SJCRH30 (cell line): ENCODE data around the gene CLDND2. TPM values are rescaled to one million over a fixed set of nuclear protein-coding genes. Genes with fewer than 3 reads are reported as not detected.
A peak's percentile ranks its signal among the peaks of the same experiment; 100 is the strongest.

Experiments used
- DNase-seq, 2 experiments: peaks; one replicate each; pipeline ENCODE4 v3.0.0-alpha.2; 2015 to 2020
- H3K27ac ChIP-seq: fragments of 250-450 bp; sonication (Bioruptor Pico); 2 replicates; pipeline ENCODE4 v1.5.1; 2020; ENCODE audit warnings: mild to moderate bottlenecking, moderate library complexity
- H3K27me3 ChIP-seq: fragments of 250-450 bp; sonication (Bioruptor Pico); 2 replicates; pipeline ENCODE4 v1.5.1; 2020; ENCODE audit warnings: mild to moderate bottlenecking, moderate library complexity
- H3K36me3 ChIP-seq: fragments of 250-450 bp; sonication (Bioruptor Pico); 2 replicates; pipeline ENCODE4 v1.5.1; 2020; ENCODE audit warnings: mild to moderate bottlenecking, moderate library complexity
- H3K4me1 ChIP-seq: fragments of 250-450 bp; sonication (Bioruptor Pico); 2 replicates; pipeline ENCODE4 v1.5.1; 2020; ENCODE audit warnings: mild to moderate bottlenecking, moderate library complexity
- H3K4me3 ChIP-seq: fragments of 250-450 bp; sonication (Bioruptor Pico); 2 replicates; pipeline ENCODE4 v1.5.1; 2020; ENCODE audit warnings: mild to moderate bottlenecking, moderate library complexity
- H3K9me3 ChIP-seq: fragments of 250-450 bp; sonication (Bioruptor Pico); replicated peaks from 2 replicates; pipeline ENCODE4 v1.5.1; 2020; ENCODE audit warnings: mild to moderate bottlenecking, moderate library complexity
- total RNA-seq: library from RNA; depleted of rRNA; stranded (reverse); fragments of >200 nt; shearing (Covaris generic); gene quantifications from 2 replicates; pipeline ENCODE4 v1.2.3, GENCODE V29; 2014

CLDND2 gene
- total RNA-seq, 1 experiment from 2014 or later = not detected

DNA sequence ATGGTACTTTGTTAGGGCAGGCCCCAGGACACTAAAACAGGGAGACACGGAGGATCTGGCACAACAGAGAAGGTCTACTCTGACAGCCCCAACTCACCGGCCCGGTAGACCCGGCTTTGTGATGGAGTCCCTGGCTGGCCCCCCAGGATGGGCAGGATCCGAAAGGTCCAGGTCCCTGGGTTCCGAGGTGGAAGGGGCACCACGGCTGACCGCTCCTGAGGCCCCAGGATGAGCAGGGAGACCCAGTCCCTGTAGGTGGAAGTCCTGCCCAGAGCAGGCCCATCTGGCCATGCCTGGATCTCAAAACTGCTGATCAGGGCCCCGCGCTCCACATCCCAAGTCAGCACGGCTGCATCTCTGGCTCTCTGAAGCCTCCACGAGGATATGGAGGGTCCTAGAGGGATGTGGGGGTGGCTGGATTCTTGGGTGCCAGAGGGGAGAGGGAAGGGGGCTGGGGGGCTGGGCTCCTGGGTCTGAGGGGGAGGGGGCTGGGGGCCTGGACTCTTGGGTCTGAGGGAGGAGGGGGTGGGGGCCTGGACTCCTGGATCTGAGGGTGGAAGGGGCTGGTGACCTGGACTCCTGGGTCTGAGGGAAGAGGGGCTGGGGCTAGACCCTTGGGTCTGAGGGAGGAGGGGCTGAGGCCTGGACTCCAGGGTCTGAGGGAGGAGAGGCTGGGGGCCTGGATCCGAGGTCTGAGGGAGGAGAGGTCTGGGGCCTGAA is 31.5 kb downstream of the CLDND2 start:
- H3K36me3 ChIP-seq = no peaks in the 10 kb centered on the region
- H3K4me3 ChIP-seq = no peak overlapping the region
- no peaks in the 10 kb centered on the region for H3K9me3 ChIP-seq
- H3K27ac ChIP-seq = no peak overlapping the region
- no peaks in the 10 kb centered on the region for H3K4me1 ChIP-seq
- no peaks in the 10 kb centered on the region for H3K27me3 ChIP-seq
- DNase-seq = no peak

DNA sequence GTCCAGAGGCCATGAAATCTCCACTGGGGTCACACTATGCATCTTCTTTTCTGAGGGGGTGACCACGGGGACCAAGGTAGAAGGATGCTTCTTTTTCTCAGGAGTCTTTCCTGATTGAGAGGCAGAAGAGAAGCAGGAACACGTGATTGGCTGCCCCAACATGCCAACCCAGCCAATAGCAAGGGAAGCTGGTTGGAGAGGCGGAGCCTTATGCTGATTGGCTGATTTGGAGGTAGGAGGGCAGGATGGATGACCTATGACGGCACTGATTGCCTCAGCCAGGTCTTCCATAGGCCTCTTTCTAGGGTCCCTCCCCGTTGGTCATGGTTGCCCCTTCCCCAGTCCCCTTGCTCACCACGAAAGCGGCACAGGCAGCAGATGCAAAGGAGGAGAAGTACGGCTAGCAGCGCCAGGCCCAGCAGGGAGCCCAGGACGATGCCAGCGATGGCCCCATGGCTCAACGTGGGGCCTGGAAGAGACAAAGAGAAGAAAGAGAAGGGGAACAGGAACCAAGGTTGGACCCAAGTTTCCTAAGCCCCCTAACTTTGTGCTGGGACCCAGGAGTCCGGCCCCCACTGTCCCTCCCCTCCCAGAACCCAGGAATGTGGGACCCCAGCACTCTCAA is 34.9 kb downstream of the CLDND2 start:
- Histone ChIP-seq H3K27ac (no peak overlapping the region), H3K27me3 (no peaks in the 10 kb centered on the region), H3K4me3 (no peak overlapping the region), H3K9me3 (no peaks in the 10 kb centered on the region), H3K36me3 (no peaks in the 10 kb centered on the region), H3K4me1 (no peaks in the 10 kb centered on the region)
- DNase-seq = peak; percentile 27 to 42

DNA sequence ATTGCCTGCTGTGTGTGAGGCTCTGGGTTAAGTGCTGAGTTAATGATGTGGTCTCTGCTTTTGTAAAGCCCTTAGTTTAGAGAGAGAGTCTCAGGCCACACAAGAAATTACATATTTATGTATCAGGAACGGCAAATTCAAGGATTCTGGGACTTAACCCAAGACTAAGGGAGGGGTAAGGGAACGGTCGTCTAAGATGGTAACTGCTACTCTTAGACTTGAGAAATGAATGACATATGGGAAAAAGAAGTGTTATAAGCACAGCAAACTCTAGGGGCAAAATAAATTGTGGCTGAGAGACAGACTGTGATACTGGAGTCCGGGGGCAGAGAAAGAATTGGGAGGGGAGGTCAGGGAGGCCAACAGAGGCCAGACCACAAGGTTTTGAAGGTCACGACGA is 37.1 kb downstream of the CLDND2 start:
- H3K27ac ChIP-seq = no peak overlapping the region
- H3K9me3 ChIP-seq = no peaks in the 10 kb centered on the region
- no peak for DNase-seq
- no peak overlapping the region for H3K4me3 ChIP-seq
- no peaks in the 10 kb centered on the region for H3K27me3 ChIP-seq
- H3K36me3 ChIP-seq = no peaks in the 10 kb centered on the region
- H3K4me1 ChIP-seq = no peaks in the 10 kb centered on the region

DNA sequence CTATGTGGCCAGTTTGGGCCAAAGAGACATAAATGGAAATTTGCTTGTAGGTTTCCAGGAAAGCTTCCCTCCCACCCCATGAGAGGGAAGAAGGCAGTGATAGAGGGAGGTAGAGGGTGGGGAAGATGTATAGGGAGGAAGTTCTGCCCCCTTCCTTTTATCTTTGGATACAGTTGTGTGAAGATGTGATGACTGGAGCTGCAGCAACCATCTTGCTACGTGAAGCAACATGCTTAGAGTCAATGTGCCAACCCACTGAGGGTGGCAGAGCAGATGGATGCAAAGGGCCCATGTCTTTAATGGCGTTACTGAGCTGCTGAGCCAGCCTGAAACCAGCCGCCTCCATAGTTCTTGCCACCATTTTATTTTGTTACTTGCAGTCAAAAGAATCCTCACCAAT is 37.6 kb downstream of the CLDND2 start:
- Histone ChIP-seq H3K27me3 (no peaks in the 10 kb centered on the region), H3K9me3 (no peaks in the 10 kb centered on the region), H3K36me3 (no peaks in the 10 kb centered on the region), H3K4me3 (no peak overlapping the region), H3K27ac (no peak overlapping the region), H3K4me1 (no peaks in the 10 kb centered on the region)
- no peak for DNase-seq

DNA sequence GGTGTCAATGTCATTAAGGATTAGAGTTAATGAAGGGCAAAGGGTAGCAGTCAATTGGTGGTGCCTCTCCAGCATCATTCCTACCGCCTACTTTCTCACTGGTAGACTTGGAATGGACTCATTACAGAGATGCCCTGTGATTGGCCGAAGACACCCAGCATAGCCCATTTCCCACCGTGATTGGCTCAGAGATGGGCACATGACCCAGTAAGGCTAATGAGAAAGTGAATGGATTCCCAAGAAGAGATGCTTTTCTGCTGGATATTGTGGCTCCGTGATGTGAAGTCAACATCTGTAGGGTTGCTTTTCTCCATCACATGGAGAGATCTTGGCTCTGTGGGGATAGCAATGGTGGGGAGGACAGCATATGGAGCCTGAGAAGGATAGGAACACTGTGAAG is 38.4 kb downstream of the CLDND2 start:
- no peak overlapping the region for H3K27ac ChIP-seq
- no peak for DNase-seq

DNA sequence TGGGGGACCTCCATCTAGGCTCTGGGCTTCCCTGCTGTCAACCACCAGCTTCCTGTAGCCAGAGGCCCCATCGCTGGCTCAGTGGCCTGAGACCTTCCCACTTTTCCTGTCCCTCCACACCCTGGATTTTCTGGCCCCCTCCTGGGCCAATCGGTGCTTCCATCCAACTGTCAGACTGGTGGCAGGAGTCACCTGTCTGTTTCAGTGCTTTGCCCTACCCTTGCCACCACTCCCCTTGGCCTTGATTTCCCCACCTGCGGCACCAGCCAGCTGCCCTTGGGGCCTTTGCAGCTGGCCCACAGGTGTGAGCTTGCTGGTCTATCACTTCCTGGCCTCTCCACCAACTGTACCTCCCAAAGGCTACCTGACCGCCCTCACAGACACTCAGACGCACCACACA is 39.4 kb downstream of the CLDND2 start:
- no peaks in the 10 kb centered on the region for H3K9me3 ChIP-seq
- H3K4me1 ChIP-seq = no peaks in the 10 kb centered on the region
- no peak for DNase-seq
- no peak overlapping the region for H3K27ac ChIP-seq
- no peaks in the 10 kb centered on the region for H3K36me3 ChIP-seq
- no peak overlapping the region for H3K4me3 ChIP-seq
- no peaks in the 10 kb centered on the region for H3K27me3 ChIP-seq

More for the DNA sequence above, 38.4 kb downstream of the CLDND2 start:
- H3K4me3 ChIP-seq = no peak overlapping the region
- no peaks in the 10 kb centered on the region for H3K9me3 ChIP-seq
- no peaks in the 10 kb centered on the region for H3K27me3 ChIP-seq
- no peaks in the 10 kb centered on the region for H3K4me1 ChIP-seq
- H3K36me3 ChIP-seq = no peaks in the 10 kb centered on the region

DNA sequence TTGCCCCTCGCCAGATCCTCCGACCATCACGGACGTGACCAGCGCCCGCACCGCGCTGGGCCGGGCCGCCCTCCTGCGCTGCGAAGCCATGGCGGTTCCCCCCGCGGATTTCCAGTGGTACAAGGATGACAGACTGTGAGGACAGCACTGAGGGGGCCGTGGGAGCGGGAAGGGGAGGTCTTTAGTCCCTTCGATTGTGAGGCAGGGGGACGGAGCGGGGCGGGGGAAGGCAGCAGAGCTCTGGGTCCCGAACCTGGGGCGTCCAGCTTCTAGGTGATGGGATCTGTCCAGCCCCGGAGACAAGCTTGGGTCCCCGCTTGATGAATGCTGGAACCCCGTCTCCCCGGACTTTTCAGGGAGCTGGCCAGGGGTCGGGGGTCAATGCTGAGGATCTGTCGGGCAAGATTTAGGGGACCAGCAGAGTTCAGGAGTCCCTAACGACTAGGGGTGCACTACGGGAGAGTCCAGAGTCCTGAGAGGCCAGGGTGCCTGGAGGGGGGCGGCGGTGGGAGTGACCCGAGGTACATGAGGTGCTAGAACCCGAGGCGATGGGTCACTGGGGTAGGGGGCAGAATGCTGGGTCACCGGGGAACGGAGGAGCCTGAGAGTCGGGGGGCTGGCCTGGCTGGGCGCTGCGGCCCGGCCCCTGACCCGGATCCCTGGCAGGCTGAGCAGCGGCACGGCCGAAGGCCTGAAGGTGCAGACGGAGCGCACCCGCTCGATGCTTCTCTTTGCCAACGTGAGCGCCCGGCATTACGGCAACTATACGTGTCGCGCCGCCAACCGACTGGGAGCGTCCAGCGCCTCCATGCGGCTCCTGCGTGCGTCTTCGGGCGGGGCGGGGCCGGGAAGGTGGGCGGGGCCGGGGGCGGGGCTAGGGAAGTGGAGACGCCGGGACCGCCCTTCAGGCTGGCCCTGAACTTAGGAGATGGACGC is 41.5 kb downstream of the CLDND2 start:
- DNase-seq = no peak
- Histone ChIP-seq H3K27me3 (no peaks in the 10 kb centered on the region), H3K27ac (no peak overlapping the region), H3K4me3 (no peak overlapping the region), H3K9me3 (no peaks in the 10 kb centered on the region), H3K4me1 (no peaks in the 10 kb centered on the region), H3K36me3 (no peaks in the 10 kb centered on the region)

DNA sequence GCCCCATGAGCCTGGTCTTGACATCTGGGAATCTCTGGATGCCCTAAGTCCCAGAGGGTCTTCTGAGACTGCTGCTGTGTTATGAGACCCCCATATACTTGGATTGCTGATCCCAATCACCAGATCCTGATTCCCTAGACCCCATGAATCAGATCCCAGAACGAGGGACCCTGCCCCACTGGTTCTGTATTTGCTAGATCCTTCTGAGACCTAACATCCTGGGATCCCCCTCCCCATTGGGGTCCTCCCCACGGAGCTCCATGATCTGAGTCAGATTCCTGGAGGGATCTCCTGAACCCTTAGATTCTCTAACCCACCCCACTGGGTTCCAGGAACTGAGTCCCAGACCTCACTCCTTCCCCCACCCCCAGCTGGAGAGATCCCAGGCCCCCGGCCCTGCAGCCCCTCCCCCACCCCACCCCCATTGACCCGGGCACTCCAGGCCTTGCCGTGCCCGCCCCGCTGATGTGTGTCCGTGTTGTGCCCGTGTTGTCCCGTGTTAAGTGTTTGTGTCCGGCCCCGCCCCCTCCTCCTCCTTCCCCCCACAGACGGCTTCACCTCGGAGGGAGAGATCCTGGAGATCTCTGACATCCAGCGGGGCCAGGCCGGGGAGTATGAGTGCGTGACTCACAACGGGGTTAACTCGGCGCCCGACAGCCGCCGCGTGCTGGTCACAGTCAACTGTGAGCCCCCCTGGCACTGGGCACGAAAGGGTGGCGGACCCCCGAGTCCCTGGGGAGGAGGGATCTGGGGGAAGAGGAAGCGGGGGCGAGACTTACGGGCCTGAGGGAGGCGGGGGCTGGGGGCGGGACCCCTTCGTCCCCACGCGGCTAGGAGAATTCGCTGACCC is 42.4 kb downstream of the CLDND2 start:
- Histone ChIP-seq H3K36me3 (no peaks in the 10 kb centered on the region), H3K4me1 (no peaks in the 10 kb centered on the region), H3K27ac (no peak overlapping the region), H3K27me3 (no peaks in the 10 kb centered on the region), H3K9me3 (no peaks in the 10 kb centered on the region), H3K4me3 (no peak overlapping the region)
- DNase-seq = no peak

DNA sequence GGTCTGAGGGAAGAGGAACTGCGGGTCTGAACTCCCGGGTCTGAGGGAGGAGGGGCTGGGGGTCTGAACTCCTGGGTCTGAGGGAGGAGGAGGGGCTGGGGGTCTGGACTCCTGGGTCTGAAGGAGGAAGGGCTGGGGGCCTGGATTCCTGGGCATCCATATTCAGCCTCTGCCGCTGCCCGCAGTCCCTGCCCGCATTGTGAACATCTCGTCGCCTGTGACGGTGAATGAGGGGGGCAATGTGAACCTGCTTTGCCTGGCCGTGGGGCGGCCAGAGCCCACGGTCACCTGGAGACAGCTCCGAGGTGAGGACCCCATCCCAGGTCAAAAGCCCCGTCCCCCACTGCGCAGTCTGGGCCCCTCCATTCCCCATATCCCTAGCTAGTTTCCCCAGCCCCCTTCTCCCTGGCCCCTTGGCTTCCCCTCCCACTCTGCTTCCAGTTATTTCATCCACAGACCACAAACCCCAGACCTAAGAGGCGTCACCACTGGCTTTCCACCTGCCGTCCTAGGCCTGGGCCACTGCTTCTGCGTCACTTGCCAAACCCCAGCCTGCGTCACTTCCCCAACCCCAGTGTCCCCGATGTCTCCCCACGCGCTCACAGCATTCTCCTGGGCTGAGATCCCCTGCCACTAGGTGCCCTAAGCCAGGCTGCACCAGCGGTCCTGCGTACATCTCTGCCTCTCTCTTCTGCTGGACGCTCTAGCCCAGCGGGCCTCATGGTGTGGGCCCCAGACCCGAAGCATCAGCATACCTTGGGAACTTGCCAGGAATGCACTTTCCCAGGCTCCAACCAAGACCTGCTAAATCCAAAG is 43.4 kb downstream of the CLDND2 start:
- Histone ChIP-seq H3K9me3 (no peaks in the 10 kb centered on the region), H3K4me1 (no peaks in the 10 kb centered on the region), H3K27me3 (no peaks in the 10 kb centered on the region), H3K4me3 (no peak overlapping the region), H3K27ac (no peak overlapping the region), H3K36me3 (no peaks in the 10 kb centered on the region)
- DNase-seq = no peak

DNA sequence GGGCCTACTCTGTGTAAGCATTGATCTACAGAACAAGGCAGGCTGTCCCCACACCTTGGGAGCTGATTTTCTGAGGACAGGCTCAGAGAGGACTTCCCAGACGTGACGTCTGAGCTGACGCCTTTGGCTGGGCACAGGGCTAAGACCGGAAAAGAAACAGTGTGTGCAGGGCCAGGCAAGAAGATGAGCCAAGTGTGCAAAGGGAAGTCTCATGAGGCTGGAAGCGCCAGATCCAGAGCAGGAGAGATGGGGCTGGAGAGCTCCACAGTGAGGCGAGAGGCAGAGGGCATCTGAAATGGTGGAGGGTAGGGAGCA is 44.7 kb downstream of the CLDND2 start:
- no peaks in the 10 kb centered on the region for H3K4me1 ChIP-seq

DNA sequence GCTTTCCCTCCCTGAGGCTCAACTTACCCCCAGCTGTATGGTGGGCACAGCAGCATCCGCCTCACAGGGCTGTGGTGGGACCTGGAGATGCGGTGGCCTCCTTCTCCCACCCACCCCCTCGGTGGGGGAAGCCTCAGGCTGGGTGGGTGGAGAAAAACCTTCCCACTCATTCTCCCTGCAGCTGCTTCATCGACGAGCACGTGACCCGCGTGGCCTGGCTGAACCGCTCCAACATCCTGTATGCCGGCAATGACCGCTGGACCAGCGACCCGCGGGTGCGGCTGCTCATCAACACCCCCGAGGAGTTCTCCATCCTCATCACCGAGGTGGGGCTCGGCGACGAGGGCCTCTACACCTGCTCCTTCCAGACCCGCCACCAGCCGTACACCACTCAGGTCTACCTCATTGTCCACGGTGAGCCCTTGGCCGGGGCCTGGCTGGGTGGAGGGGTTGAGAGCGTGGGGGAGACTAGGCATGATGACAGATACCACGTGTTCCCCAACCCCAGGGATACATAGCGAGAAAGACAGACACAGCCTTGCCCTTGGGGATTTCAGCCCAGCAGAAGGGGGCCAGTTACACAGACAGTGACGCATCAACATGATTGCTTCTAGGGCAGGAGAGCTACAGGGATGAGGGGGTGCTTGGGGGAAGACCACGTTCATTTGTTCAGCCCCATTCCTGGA is 45.2 kb downstream of the CLDND2 start:
- no peaks in the 10 kb centered on the region for H3K27me3 ChIP-seq
- H3K4me1 ChIP-seq = no peaks in the 10 kb centered on the region
- H3K9me3 ChIP-seq = no peaks in the 10 kb centered on the region
- H3K4me3 ChIP-seq = no peak overlapping the region
- H3K36me3 ChIP-seq = no peaks in the 10 kb centered on the region
- no peak for DNase-seq
- no peak overlapping the region for H3K27ac ChIP-seq

More for the DNA sequence above, 44.7 kb downstream of the CLDND2 start:
- Histone ChIP-seq H3K27me3 (no peaks in the 10 kb centered on the region), H3K27ac (no peak overlapping the region), H3K36me3 (no peaks in the 10 kb centered on the region), H3K4me3 (no peak overlapping the region), H3K9me3 (no peaks in the 10 kb centered on the region)
- no peak for DNase-seq

DNA sequence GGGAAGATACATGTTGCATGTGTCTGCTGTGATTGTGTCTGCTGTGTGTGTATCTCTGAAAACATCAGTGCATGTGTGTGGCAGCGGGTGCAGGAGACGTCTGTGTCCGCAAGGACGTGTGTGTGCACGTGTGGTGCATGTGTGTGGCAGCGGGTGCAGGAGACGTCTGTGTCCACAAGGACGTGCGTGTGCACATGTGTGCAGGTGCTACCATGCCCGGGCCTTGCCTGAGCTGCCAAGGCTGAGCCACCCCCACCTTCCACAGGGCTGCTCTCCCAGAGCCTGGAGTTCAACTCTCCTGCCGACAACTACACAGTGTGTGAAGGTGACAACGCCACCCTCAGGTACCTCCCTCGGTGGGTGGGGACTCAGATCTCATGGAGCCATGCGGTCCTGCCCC is 47.0 kb downstream of the CLDND2 start:
- no peaks in the 10 kb centered on the region for H3K4me1 ChIP-seq
- no peaks in the 10 kb centered on the region for H3K36me3 ChIP-seq
- no peak for DNase-seq
- H3K27ac ChIP-seq = no peak overlapping the region
- no peak overlapping the region for H3K4me3 ChIP-seq
- no peaks in the 10 kb centered on the region for H3K9me3 ChIP-seq
- no peaks in the 10 kb centered on the region for H3K27me3 ChIP-seq

DNA sequence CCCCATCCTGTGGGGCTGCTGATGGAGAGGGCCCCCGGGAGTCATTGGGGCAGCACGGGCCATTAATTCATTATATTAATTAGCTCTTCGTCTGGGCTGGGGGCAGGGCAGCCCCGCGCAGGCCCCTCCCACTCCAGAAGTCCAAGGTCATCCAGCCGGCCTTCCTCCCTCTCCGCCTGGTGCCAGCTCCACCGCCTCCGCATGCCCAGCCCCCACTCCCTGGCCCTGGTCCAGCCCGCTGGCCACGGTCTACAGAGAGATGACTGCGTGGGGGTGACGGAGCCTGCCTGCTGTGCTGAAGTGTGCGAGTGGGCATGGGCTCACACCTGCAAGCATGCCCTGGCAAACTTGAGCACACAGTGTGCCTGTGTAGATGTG is 48.5 kb downstream of the CLDND2 start:
- Histone ChIP-seq H3K36me3 (no peaks in the 10 kb centered on the region), H3K4me3 (no peak overlapping the region), H3K4me1 (no peaks in the 10 kb centered on the region), H3K27me3 (no peaks in the 10 kb centered on the region), H3K27ac (no peak overlapping the region), H3K9me3 (no peaks in the 10 kb centered on the region)
- DNase-seq = no peak
